NT2/D1 (cell line): Measurements from ENCODE around the gene PMIS2.

Source experiments
- YY1 ChIP-seq: IDR thresholded peaks from 2 replicates; pipeline ENCODE4 v1.6.1; 2011; ENCODE audit not compliant: insufficient read length, insufficient read depth
- ZNF274 ChIP-seq: IDR thresholded peaks from 2 replicates; pipeline ENCODE4 v1.6.1; 2011; ENCODE audit warnings: mild to moderate bottlenecking, low read depth, low read length

GRCh38 chr19:35552534-35553384 is 33.2 kb upstream of the PMIS2 start:
- TF ChIP-seq ZNF274 (no peak), YY1 (no peak)
